Liver (tissue), 9 donors: ENCODE results near the gene MESD. TPM values are rescaled to one million over a fixed set of nuclear protein-coding genes. Genes with fewer than 3 reads are reported as not detected.

Experiments used
- DNase-seq: peaks from one replicate; pipeline ENCODE4 v3.0.0-alpha.2; 2017; ENCODE audit warnings: low spot score
- H3K27ac ChIP-seq, 2 donors: one replicate each; pipeline ENCODE4 v1.7.0; 2013; ENCODE audit warnings: inconsistent platforms in 2 of 2, low read length in 2 of 2, control low read depth in 1 of 2, low read depth in 1 of 2, mild to moderate bottlenecking in 1 of 2
- H3K27me3 ChIP-seq, 4 donors: one replicate each; pipeline versions ENCODE4 v1.6.1 to v1.7.0; 2013; ENCODE audit warnings: low read length in 3 of 4, inconsistent platforms in 1 of 4, mild to moderate bottlenecking in 1 of 4, moderate library complexity in 1 of 4; ENCODE audit not compliant: control insufficient read depth in 4 of 4, insufficient read depth in 4 of 4
- H3K36me3 ChIP-seq, 4 donors: one replicate each; pipeline versions ENCODE4 v1.6.1 to v1.7.0; 2013; ENCODE audit warnings: low read length in 3 of 4, mild to moderate bottlenecking in 3 of 4, low read depth in 1 of 4, moderate library complexity in 1 of 4; ENCODE audit not compliant: control insufficient read depth in 4 of 4, insufficient read depth in 3 of 4
- H3K4me1 ChIP-seq, 4 donors: one replicate each; pipeline versions ENCODE4 v1.6.1 to v1.7.0; 2013; ENCODE audit warnings: low read length in 3 of 4, mild to moderate bottlenecking in 3 of 4, moderate library complexity in 1 of 4; ENCODE audit not compliant: control insufficient read depth in 4 of 4, insufficient read depth in 4 of 4
- H3K4me3 ChIP-seq, 3 donors: one replicate each; pipeline versions ENCODE4 v1.6.1 to v1.7.0; 2013; ENCODE audit warnings: low read length in 3 of 3, control low read depth in 1 of 3, low read depth in 1 of 3, mild to moderate bottlenecking in 1 of 3
- H3K9ac ChIP-seq, 2 donors: one replicate each; pipeline ENCODE4 v1.7.0; 2013; ENCODE audit warnings: low read length in 2 of 2, mild to moderate bottlenecking in 2 of 2, moderate library complexity in 2 of 2, control low read depth in 1 of 2, low read depth in 1 of 2
- H3K9me3 ChIP-seq, 4 donors: one replicate each; pipeline versions ENCODE4 v1.6.1 to v1.7.0; 2013; ENCODE audit warnings: low read length in 3 of 4; ENCODE audit not compliant: control insufficient read depth in 4 of 4
- EGR1 ChIP-seq, 2 donors: IDR thresholded peaks; 2 replicates each; pipeline ENCODE4 v1.6.1; 2016 to 2018; ENCODE audit warnings: antibody characterized with exemption in 2 of 2, low read depth in 2 of 2
- FOXA1 ChIP-seq: IDR thresholded peaks from 2 replicates; pipeline ENCODE4 v1.6.1; 2016; ENCODE audit warnings: antibody characterized with exemption
- GABPA ChIP-seq, 2 donors: IDR thresholded peaks in 1 of 2; conservative IDR thresholded peaks in 1 of 2; 2 replicates each; pipeline ENCODE4 v1.6.1; 2016; ENCODE audit warnings: antibody characterized with exemption in 2 of 2, mild to moderate bottlenecking in 1 of 2, moderate library complexity in 1 of 2
- HNF4A ChIP-seq, 2 donors: conservative IDR thresholded peaks; 2 replicates each; pipeline ENCODE4 v1.6.1; 2016; ENCODE audit warnings: antibody characterized with exemption in 2 of 2, mild to moderate bottlenecking in 2 of 2
- HNF4G ChIP-seq: IDR thresholded peaks from 2 replicates; pipeline ENCODE4 v1.6.1; 2016; ENCODE audit warnings: antibody characterized with exemption
- JUND ChIP-seq, 2 donors: IDR thresholded peaks; 2 replicates each; pipeline ENCODE4 v1.6.1; 2016; ENCODE audit warnings: antibody characterized with exemption in 2 of 2
- NR2F2 ChIP-seq: IDR thresholded peaks from 2 replicates; pipeline ENCODE4 v1.6.1; 2016; ENCODE audit warnings: antibody characterized with exemption
- RAD21 ChIP-seq, 2 donors: IDR thresholded peaks; 2 replicates each; pipeline ENCODE4 v1.6.1; 2016; ENCODE audit warnings: antibody characterized with exemption in 2 of 2, mild to moderate bottlenecking in 2 of 2
- RXRA ChIP-seq, 2 donors: IDR thresholded peaks; 2 replicates each; pipeline ENCODE4 v1.6.1; 2017 to 2018; ENCODE audit warnings: antibody characterized with exemption in 2 of 2, mild to moderate bottlenecking in 1 of 2
- SP1 ChIP-seq: IDR thresholded peaks from 2 replicates; pipeline ENCODE4 v1.6.1; 2018; ENCODE audit warnings: antibody characterized with exemption, mild to moderate bottlenecking
- TAF1 ChIP-seq: conservative IDR thresholded peaks from 2 replicates; pipeline ENCODE4 v1.6.1; 2016; ENCODE audit warnings: antibody characterized with exemption, mild to moderate bottlenecking
- YY1 ChIP-seq: IDR thresholded peaks from 2 replicates; pipeline ENCODE4 v1.6.1; 2016; ENCODE audit warnings: antibody characterized with exemption, mild to moderate bottlenecking
- whole genome bisulfite sequencing: extraction: QIAGEN DNeasy Blood & Tissue Kit; methylation state at CpG from one replicate; pipeline ENCODE4 v1.1.7; 2013; 5-methylcytosine and 5-hydroxymethylcytosine counted together
- polyA plus RNA-seq, 2 donors: library from polyadenylated mRNA; stranded (reverse) in 1 of 2; unstranded in 1 of 2; fragments of 200-250 nt in 1 of 2; fragments of >200 nt in 1 of 2; fragmentation: Nextera tagmentation in 1 of 2; extraction: Ambion mirVana in 1 of 2; gene quantifications; one replicate each; pipeline versions ENCODE4 v1.2.1 to v1.2.3, GENCODE V29; 2013 to 2015
- total RNA-seq, 2 donors: library from RNA; depleted of rRNA; stranded (reverse); fragments of >200 nt; gene quantifications; one replicate each; pipeline ENCODE4 v1.2.3, GENCODE V29; 2014
- TF ChIP-seq, protein P1 (sequence below): IDR thresholded peaks from 2 replicates; pipeline ENCODE4 v1.6.1; 2016; ENCODE audit warnings: antibody characterized with exemption
- TF ChIP-seq, protein P2 (sequence below): IDR thresholded peaks from 2 replicates; pipeline ENCODE4 v1.6.1; 2016; ENCODE audit warnings: antibody characterized with exemption
- TF ChIP-seq, protein P3 (sequence below): fragments of 150-350 bp; IDR thresholded peaks from 2 replicates; pipeline ENCODE4 v1.5.1; 2017; ENCODE audit warnings: improper control_type of control experiment, low read depth, low read length; ENCODE audit not compliant: missing input control
- TF ChIP-seq, protein P4 (sequence below): IDR thresholded peaks from 2 replicates; pipeline ENCODE4 v1.6.1; 2016; ENCODE audit warnings: antibody characterized with exemption
- donor health status: healthy.
- donor health status: healthy.
- donor health status: healthy.
- donor health status: healthy.
- donor health status: healthy.

The MESD gene
- total and polyA plus RNA-seq, 4 donors = 15.3 to 24.0 (median 17.0) TPM

DNA sequence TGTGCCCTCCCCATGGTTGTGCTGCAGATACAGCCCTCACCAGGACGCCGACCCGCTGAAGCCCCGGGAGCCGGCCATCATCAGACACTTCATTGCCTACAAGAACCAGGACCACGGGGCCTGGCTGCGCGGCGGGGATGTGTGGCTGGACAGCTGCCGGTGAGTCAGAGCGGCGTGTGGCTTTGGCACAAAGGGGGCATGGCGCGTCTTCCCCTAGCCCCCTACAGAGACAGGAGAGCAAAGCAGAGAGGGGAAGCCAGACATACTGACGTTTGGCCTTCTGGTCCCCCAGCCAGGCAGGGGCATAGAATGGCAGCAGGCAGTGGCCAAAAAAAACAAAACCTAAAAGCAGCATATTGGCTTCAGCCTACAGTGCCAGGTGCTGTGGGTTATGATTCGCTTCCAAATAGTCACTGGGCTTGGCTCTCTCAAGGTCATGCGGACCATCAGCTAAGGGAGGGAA, 64.0 kb downstream of the MESD start:
- no peaks in the 10 kb centered on the region for H3K36me3 ChIP-seq
- H3K9me3 ChIP-seq = no peaks in the 10 kb centered on the region
- TF ChIP-seq FOXA1 (no peak), SP1 (no peak), RXRA (IDR thresholded peaks at IDR 0.05) (no peak), RAD21 (IDR thresholded peaks at IDR 0.05) (no peak), JUND (IDR thresholded peaks at IDR 0.05) (no peak)
- TF ChIP-seq, protein P1, sequence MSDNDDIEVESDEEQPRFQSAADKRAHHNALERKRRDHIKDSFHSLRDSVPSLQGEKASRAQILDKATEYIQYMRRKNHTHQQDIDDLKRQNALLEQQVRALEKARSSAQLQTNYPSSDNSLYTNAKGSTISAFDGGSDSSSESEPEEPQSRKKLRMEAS = no peak
- TF ChIP-seq, protein P2, sequence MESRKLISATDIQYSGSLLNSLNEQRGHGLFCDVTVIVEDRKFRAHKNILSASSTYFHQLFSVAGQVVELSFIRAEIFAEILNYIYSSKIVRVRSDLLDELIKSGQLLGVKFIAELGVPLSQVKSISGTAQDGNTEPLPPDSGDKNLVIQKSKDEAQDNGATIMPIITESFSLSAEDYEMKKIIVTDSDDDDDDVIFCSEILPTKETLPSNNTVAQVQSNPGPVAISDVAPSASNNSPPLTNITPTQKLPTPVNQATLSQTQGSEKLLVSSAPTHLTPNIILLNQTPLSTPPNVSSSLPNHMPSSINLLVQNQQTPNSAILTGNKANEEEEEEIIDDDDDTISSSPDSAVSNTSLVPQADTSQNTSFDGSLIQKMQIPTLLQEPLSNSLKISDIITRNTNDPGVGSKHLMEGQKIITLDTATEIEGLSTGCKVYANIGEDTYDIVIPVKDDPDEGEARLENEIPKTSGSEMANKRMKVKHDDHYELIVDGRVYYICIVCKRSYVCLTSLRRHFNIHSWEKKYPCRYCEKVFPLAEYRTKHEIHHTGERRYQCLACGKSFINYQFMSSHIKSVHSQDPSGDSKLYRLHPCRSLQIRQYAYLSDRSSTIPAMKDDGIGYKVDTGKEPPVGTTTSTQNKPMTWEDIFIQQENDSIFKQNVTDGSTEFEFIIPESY = no peak
- DNase-seq = no peak
- 97% methylated on average over 17 of the region's 17 CpGs for WGBS
- H3K4me3 ChIP-seq = no peak overlapping the region
- H3K27ac ChIP-seq = no peak overlapping the region
- no peaks in the 10 kb centered on the region for H3K4me1 ChIP-seq
- no peak overlapping the region for H3K9ac ChIP-seq
- no peaks in the 10 kb centered on the region for H3K27me3 ChIP-seq

DNA sequence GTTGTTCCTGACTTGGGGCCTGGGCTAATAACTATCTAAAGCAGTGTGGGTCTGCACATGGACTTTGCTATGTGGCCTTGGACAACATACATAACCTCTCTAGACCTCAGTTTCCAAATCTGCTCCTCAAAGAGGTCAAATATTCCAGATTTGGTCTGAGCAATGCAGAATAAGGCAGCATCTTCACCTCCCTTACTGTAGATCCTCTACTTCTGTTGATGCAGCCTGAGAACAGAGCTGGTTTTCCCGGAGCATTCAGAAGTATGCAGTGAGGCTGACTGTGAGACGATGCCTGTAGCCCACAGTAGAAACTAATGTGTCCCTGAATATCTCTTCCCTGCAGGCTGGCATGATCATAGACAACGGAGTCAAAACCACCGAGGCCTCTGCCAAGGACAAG, 65.3 kb downstream of the MESD start:
- Histone ChIP-seq H3K9ac (no peak overlapping the region), H3K27me3 (no peaks in the 10 kb centered on the region), H3K4me1 (no peaks in the 10 kb centered on the region), H3K4me3 (no peak overlapping the region), H3K36me3 (no peaks in the 10 kb centered on the region), H3K27ac (no peak overlapping the region), H3K9me3 (no peaks in the 10 kb centered on the region)
- 95% methylated on average over 4 of the region's 4 CpGs for WGBS
- no peak for DNase-seq
- TF ChIP-seq GABPA (IDR thresholded peaks at IDR 0.05 in 1 of 2, conservative IDR thresholded peaks at IDR 0.05 in 1 of 2) (no peak), HNF4A (conservative IDR thresholded peaks at IDR 0.05) (no peak), JUND (IDR thresholded peaks at IDR 0.05) (no peak), FOXA1 (no peak), TAF1 (no peak), HNF4G (no peak)
- TF ChIP-seq, protein P3, sequence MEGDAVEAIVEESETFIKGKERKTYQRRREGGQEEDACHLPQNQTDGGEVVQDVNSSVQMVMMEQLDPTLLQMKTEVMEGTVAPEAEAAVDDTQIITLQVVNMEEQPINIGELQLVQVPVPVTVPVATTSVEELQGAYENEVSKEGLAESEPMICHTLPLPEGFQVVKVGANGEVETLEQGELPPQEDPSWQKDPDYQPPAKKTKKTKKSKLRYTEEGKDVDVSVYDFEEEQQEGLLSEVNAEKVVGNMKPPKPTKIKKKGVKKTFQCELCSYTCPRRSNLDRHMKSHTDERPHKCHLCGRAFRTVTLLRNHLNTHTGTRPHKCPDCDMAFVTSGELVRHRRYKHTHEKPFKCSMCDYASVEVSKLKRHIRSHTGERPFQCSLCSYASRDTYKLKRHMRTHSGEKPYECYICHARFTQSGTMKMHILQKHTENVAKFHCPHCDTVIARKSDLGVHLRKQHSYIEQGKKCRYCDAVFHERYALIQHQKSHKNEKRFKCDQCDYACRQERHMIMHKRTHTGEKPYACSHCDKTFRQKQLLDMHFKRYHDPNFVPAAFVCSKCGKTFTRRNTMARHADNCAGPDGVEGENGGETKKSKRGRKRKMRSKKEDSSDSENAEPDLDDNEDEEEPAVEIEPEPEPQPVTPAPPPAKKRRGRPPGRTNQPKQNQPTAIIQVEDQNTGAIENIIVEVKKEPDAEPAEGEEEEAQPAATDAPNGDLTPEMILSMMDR = no peak
- TF ChIP-seq, protein P1 = no peak

DNA sequence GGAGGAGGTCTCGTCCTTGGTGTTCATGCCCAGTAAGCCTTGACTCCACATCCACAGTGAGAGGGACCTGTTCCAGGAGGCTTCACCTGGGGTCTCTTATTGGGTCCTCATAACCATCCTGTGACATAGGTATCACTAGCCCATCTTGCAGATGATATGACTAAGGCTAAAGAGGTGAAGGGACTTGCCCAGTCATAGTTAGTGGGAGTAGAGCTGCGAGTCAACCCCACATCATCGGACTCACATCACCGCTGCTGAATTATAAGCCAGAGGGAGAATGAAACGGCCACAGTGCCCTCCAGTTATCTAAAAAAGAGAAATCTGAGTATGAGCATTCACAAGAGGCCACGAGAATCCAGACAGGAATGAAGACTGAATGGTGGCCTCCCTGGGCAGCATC, 66.0 kb downstream of the MESD start:
- no peaks in the 10 kb centered on the region for H3K4me1 ChIP-seq
- H3K27ac ChIP-seq = no peak overlapping the region
- no peak overlapping the region for H3K4me3 ChIP-seq
- H3K27me3 ChIP-seq = no peaks in the 10 kb centered on the region
- 96% methylated on average over 6 of the region's 6 CpGs for WGBS
- H3K9ac ChIP-seq = no peak overlapping the region
- TF ChIP-seq RAD21 (IDR thresholded peaks at IDR 0.05) (no peak), EGR1 (IDR thresholded peaks at IDR 0.05; ENCODE audit: low read depth in 2 of 2) (no peak), HNF4A (conservative IDR thresholded peaks at IDR 0.05) (no peak), NR2F2 (no peak), SP1 (no peak), HNF4G (no peak), YY1 (no peak), GABPA (IDR thresholded peaks at IDR 0.05 in 1 of 2, conservative IDR thresholded peaks at IDR 0.05 in 1 of 2) (no peak), JUND (IDR thresholded peaks at IDR 0.05) (no peak), FOXA1 (no peak)
- TF ChIP-seq, protein P4, sequence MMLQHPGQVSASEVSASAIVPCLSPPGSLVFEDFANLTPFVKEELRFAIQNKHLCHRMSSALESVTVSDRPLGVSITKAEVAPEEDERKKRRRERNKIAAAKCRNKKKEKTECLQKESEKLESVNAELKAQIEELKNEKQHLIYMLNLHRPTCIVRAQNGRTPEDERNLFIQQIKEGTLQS = no peak
- TF ChIP-seq, protein P3 = no peak
- TF ChIP-seq, protein P2 = no peak
- TF ChIP-seq, protein P1 = no peak
- no peak for DNase-seq
- no peaks in the 10 kb centered on the region for H3K9me3 ChIP-seq
- H3K36me3 ChIP-seq = no peaks in the 10 kb centered on the region
